ENCODE measurements around the gene TMEM236.

The TMEM236 gene, protein sequence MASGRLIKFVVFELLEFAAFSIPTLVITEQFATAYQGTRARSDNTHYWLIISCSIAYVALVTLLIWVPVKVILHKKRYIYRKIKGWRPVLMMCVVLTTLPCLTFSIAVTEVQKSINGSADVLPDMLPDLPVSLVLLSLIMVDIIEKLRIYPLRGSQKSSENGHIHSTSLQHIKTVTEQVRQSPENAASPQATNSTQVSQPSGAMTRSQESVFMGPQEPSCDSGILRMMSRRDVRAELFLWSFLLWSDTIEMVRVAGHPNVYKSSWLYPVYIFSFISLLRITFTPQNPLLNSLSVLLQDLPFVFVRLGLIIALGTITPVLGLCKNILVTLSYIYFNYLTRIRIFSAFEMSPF

DNA sequence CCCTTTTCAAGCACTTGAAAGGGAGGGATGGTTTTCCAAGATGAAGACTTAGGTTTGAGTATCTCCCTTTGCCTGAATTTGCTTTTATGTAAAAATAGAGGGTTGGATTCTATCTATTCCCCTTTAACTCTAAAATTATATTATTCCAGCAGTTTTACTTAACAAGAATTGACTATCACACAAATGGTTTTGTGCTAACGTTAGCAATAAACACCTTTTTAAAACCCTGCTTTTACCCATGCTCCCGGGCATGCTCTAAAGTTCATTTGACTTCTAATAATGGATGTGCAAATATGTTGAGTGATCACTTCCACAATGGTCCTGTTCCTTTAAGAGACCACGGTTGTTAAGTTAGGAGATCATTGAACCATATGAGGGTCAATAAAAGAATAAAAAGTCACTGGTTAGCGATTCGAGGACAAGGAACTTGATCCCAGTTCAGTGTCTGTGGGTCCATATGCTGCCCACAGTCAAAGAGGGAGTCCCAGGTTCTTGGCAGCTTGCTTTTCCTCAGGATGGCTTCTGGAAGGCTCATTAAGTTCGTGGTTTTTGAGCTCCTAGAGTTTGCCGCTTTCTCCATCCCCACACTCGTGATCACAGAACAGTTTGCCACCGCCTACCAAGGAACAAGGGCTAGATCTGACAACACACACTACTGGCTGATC, at the start of gene TMEM236:
Gene TMEM236 (plus strand): TSS at position 421 of the 665 bp plus-strand sequence. CDS start 95 bp downstream, at position 516.
- no peak within 1 kb of the TSS for H3K4me3 ChIP-seq (replicated peaks in 1 of 2; ENCODE audit: low read depth in 2 of 2, low read length in 2 of 2)
- DNase-seq (ENCODE audit: low read depth in 2 of 2): no peak
- TF ChIP-seq, protein P1, sequence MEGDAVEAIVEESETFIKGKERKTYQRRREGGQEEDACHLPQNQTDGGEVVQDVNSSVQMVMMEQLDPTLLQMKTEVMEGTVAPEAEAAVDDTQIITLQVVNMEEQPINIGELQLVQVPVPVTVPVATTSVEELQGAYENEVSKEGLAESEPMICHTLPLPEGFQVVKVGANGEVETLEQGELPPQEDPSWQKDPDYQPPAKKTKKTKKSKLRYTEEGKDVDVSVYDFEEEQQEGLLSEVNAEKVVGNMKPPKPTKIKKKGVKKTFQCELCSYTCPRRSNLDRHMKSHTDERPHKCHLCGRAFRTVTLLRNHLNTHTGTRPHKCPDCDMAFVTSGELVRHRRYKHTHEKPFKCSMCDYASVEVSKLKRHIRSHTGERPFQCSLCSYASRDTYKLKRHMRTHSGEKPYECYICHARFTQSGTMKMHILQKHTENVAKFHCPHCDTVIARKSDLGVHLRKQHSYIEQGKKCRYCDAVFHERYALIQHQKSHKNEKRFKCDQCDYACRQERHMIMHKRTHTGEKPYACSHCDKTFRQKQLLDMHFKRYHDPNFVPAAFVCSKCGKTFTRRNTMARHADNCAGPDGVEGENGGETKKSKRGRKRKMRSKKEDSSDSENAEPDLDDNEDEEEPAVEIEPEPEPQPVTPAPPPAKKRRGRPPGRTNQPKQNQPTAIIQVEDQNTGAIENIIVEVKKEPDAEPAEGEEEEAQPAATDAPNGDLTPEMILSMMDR (IDR thresholded peaks at IDR 0.05; ENCODE audit: low read depth, low read length): no peak

DNA sequence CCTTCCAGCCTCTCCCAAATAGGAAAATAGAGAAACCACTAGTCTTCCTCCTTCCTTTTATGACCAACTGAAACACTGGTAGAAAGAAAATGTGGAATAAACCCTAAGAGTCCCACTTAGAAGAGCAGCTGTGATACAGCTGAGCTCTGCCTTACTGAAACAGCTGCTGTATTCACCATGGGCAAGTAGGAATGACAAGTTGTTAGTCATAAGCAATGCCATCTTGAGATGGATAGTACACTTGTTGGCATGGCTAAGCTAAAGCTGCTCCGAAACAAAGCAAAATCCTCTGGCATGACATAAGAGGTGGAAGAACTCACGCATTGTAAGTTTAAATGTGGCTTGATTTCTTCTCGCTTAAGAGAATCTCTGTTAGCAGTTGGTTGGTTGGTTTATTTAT, 48.3 kb upstream of the TMEM236 start:
- TF ChIP-seq, protein P1 (IDR thresholded peaks at IDR 0.05; ENCODE audit: low read depth, low read length): no peak
- DNase-seq (ENCODE audit: low read depth in 2 of 2): no peak
- no peak overlapping the region for H3K4me3 ChIP-seq (replicated peaks in 1 of 2; ENCODE audit: low read depth in 2 of 2, low read length in 2 of 2)

DNA sequence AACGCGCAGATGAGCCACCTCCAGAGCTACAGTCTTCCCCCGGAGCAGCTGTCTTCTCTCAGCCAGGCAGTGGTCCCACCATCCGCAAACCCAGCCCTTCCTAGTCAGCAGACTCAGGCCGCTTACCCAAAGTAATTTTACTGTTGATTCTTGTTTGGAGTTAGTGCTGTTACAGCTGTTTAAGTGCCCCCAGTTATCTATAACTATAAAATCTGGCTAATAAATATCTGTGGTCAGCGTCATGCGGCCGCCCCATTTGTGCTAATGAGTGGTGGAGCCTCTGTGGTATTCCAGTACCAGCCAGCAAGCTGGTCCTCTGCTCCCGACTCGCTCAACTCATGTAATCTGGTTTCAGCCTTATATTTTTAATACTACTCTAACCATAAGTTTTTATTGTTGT, 43.2 kb upstream of the TMEM236 start:
- TF ChIP-seq, protein P1 (IDR thresholded peaks at IDR 0.05; ENCODE audit: low read depth, low read length): no peak
- DNase-seq (ENCODE audit: low read depth in 2 of 2): no peak
- H3K4me3 ChIP-seq (replicated peaks in 1 of 2; ENCODE audit: low read depth in 2 of 2, low read length in 2 of 2): no peak overlapping the region

DNA sequence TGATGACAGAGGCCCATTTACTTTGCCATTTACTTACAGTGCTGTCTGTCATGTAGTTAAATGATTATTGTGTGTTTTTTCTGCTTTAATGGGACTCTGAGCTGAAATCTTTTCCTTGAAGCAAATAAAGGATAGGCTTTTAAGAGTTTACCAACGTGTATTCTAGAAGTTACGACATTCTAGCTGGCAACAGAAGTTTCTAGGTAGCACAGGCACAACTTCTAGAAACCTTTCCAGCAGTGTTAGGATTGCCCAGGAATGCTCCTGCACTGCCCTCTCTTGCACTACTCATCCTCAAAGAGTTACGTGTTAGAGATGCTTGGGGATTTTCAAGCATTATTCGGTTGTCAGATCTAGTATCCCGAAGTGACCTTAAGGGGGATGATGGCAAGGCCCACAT, 42.5 kb upstream of the TMEM236 start:
- DNase-seq (ENCODE audit: low read depth in 2 of 2): no peak
- TF ChIP-seq, protein P1 (IDR thresholded peaks at IDR 0.05; ENCODE audit: low read depth, low read length): no peak
- H3K4me3 ChIP-seq (replicated peaks in 1 of 2; ENCODE audit: low read depth in 2 of 2, low read length in 2 of 2): no peak overlapping the region

DNA sequence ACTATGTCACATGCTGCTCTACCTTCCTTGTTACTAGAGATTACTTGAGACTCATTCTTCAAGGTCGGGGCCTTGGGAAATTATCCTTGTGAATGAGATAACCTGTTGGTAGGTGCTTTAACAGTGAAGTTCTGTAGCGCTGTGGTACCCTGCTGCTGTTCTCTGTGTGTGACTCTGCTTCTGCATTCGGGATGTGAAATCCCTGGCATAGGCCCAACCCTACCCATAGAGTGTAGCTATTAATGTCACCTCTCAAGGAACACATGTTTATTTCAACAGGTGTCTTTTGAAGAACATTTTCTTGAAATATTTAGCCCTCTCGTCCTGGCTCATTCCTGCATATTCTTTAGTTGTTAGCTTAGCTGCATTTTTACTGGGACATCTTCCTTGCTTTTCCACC, 41.8 kb upstream of the TMEM236 start:
- no peak overlapping the region for H3K4me3 ChIP-seq (replicated peaks in 1 of 2; ENCODE audit: low read depth in 2 of 2, low read length in 2 of 2)
- no peak for DNase-seq (ENCODE audit: low read depth in 2 of 2)
- TF ChIP-seq, protein P1 (IDR thresholded peaks at IDR 0.05; ENCODE audit: low read depth, low read length): no peak

DNA sequence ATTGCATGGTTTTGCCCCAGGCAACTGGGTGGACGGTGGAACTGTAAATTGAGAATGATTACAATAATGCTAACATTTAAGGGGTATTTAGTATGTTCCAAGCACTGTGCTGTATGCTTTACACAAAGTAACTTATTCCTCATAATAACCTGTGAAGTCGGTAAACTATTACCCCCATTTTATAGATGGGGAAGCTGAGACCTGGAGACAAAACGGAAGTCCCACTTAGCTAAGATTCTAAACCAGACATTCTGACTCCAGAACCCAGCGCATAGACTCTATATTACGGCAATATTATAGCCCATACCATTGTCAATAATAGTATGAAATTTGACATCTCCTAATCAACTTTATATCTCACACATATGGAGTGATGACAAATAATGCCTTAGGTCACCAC, 39.9 kb upstream of the TMEM236 start:
- no peak overlapping the region for H3K4me3 ChIP-seq (replicated peaks in 1 of 2; ENCODE audit: low read depth in 2 of 2, low read length in 2 of 2)
- DNase-seq (ENCODE audit: low read depth in 2 of 2): no peak
- TF ChIP-seq, protein P1 (IDR thresholded peaks at IDR 0.05; ENCODE audit: low read depth, low read length): no peak

Data from cardiac fibroblast (primary cell).